HG02852 (cell line): ENCODE measurements around the gene MAPKAPK3.
"Not testable (repeated sequence)": the region's sequence is repeated elsewhere in the genome, so short reads cannot be mapped to it uniquely, and the experiment has no call there.

Source experiments
- ATAC-seq: cut with Tn5 transposase; IDR thresholded peaks from one replicate; pipeline ENCODE4 v1.9.1; 2021; ENCODE audit warnings: mild to moderate bottlenecking, moderate library complexity; ENCODE audit not compliant: unreplicated experiment

MAPKAPK3 gene

DNA sequence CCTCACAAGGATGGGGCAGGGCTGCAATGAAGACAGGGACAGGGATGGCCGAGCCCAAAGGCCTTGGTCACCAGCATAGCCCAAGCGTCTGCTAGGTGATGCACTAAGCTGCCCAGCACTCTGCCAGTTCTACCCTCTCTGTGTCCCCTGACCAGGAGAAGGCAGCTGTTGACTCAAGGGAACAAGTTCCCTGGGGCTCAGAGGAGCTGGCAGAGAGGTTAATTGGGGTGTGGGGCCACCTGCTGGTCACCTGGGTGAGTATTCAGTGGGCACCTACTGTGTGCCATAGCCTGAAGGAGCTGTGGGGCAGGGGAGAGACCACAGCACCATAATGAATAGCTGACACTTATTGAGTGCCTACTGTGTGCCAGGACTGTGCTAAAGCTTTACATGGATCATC lies 35.8 kb downstream of the MAPKAPK3 start:
- ATAC-seq = no peak

DNA sequence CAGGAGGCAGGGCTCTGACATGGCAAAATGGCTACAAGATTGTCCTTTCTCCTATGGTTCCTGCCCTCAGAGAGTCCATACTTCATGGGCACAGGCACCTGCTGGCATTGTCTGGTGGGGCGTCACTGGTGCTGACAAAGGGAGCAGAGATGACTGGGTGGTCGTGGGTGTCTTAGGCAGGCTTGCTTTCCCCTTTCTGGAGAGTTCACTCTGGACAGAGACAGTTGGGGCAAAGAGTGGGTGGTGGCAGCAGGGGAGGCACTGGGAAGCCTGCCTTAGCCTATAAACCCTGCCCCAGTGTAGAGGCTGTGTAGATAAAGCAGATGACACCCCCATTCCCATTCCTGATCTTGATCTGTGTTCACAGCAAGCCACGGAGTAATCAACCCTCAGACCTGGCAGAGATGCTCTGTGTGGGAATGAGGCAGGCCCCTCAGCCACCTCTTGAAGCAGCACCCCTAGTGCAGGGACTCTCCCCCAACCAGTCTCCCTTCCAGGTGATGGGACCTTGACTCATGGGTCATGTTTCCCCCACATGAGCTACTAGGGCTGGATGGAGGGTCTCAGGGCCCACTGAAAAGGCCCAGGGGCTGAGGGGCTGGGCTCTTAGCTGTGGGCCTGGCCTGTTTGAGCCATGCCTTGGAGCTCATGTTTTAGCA lies 37.1 kb downstream of the MAPKAPK3 start:
- no peak for ATAC-seq

DNA sequence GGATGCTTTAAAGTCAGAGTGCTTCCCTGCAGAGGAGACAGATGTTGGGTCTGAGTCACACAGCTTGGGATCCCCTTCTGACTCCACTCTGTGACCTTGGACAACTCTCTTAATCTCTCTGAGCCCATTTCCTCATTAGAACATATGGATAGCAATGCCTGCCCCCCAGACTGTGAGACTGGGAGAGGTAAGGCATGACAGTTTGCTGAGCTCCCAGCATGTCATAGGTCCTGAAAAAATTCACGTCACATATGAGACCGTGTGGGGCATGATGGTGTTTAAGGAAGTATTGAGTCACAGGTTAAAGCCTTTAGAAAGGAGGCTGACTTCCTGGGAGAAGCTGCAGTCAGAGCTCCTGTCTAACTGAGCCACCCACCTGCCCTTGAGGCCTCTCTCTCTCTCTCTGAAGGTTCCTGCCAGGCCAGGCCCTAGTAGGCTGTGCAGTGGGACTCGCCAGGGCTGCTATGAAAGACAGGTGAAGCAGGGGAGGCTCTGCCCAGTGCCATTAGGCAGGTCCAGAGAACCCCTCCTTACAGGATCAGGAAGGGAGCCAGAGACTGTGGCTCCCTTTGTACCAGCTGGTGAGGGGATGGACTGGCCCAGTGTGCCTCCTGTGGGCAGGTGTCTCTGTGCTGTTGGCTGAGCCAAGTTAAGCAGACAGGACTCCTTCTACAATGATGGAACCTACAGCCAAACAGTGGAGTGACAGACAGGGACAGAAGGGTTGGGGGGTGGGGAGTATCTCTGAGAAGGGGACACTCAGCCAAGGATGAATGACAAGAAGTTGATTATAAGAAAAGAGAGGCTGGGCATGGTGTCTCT lies 38.3 kb downstream of the MAPKAPK3 start:
- no peak for ATAC-seq

DNA sequence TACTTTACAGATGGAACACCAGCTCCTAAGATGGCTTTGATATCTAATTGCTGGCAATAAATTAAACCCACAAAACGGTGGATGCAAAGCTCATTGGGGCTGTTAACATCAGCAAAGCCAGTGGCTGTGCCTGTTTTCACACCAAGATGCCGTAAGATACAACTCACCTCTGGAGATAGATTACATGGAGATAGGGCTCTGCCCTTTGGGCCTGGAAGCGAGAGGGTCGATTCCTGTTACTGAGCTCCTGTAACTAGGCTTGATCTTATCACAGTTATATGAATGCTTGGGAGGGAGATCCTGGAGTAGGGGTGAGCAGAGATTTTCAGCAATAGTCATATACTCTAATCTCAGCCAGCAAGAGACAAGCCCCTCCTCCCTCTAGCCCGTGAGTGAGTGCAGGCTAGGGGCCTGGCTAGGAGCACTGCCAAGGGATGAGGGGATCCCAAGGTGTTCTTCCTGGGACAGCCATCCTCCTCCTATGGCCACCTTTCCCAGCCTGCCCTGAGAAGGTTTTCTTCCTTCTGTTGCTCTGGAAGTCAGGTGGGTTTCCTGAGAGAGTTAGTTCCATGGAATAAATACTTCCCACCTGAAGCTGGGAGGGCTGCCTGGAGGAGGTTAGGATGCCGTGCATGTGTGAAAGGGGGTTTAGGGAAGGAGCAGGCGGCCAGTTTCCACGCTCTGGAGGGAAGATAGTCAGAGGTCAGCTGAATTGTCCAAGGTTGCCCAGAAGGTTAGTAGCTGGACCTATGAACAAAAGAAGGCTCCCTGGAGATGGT lies 39.7 kb downstream of the MAPKAPK3 start:
- ATAC-seq = no peak

DNA sequence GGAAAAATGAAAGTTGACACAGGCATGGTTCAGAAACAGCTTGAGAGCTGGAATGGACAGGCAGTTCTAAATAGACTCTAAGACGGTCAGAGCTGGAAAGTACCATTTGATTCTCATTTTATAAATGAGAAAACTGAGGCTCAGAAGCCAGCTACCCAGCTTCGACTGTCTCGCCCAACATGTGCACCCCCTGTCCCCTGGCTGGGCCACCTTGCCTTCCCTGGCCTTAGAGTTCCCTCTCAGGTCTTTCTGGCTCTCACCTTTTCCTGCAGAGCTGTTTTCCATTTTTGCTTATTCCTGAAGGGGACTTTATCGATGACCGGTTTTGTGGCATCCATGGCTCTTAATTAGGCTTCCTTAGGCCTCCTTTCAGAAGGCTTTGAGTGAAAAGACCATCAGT lies 40.5 kb downstream of the MAPKAPK3 start:
- no peak for ATAC-seq

DNA sequence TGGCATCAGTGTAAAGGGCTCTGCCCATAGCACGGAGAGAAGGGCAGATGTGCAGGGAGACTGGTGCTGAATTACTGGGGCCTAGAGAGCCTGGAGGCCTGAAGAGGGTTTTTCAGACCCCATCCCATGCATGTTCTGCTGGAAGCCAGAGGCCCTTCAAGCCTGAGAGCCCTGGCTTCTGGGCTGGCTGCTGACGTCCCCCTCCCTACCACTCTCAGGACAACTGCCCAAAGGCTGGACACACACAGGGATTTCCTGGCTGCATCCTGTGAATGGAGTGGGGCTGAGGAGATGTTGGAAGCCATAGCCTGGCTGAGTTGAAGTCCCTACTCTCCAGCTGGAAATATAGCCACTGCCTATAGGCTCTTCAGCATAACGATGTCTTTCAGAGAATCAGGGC lies 40.9 kb downstream of the MAPKAPK3 start:
- ATAC-seq = no peak

DNA sequence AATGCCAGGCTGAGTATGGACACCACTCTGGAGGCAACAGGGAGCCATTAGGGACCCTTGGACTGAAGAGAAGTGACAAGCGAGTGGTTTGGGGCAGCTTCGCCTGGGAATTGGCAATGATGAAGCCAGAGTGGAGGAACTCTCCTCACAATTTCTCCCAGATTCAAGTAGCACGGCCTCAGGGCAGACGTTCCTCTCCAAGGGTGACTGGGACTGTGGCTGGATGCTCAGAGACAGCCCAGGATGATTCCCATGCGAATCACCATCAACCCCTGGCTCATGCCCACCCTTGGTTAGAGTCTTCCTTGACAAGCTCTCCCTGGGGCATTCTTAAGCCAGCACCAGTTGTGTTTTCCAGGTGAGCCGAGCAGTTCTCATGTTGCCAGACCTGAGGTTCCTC lies 41.5 kb downstream of the MAPKAPK3 start:
- no peak for ATAC-seq

DNA sequence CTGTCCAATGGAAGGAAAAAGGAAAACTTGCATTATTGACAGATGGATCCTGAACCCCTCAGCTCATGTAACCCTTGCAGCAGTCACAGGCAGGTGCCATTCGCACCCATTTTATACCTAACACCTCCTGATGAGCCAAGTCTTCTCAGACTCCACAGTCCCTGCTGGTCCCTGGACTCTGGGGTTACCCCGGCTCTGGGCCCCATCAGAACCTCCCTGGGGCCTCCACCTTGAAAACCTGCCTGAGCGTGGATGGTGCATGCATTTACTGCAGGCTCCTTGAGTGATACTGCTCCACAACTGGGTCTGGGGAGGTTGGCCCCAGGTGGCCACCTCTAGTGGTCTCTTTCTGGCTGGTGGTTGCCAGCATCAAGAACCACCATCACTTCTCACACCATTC lies 41.9 kb downstream of the MAPKAPK3 start:
- no peak for ATAC-seq

DNA sequence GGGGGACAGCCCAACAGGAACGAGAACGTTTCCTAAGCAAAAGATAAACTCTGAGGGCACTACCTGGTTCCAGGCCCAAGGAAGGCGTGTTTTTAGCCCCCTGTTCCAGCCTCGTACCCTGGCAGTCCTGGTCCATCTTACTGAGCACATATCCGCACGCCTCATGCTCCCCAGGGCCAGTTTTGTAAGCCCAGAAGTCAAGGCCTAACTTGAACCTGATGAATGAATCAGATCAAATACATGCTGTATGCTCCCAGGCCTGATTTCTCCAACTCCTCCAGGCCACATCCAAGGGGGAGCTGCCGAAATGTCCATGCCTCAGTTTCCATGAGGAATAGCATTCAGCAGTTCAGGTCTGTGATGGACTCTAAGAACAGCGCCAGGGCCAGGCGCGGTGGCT lies 43.4 kb downstream of the MAPKAPK3 start:
- ATAC-seq = no peak

DNA sequence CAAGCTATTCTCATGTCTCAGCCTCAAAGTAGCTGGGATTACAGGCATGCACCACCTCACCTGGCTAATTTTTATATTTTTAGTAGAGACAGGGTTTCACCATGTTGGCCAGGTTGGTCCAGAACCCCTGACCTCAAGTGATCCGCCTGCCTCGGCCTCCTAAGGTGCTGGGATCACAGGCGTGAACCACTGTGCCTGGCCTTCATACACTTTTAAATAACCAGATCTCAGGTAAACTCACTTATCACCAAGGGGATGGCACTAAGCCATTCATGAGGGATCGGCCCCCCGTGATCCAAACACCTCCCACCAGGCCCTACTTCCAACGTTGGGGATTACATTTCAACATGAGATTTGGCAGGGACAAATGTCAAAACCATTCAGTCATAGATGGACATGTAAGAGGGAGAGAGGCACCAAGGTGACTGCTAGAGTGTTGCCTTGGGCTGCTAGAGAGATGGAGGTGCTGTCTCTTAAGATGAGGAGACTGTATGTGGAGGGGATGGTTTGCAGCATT lies 44.4 kb downstream of the MAPKAPK3 start:
- no peak for ATAC-seq

DNA sequence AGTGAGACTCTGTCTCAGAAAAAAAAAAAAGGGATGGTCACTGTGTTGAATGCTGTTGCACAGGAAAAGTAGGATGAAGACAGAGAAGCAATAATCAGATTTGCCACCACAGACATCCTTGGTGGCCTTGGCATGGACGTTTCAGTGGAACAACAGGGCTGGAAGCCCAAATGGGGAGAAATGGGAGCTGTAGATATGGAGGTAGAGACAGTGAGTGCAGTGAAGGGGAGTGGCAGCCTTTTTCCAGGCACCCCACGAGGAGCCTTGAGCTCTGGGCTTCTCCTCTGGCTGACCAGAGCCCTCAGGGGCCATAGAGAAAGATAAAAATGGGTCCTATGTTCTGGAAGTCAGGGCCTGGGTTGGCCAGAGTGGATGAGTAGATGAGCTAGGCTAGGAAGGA lies 45.5 kb downstream of the MAPKAPK3 start:
- ATAC-seq = no peak

DNA sequence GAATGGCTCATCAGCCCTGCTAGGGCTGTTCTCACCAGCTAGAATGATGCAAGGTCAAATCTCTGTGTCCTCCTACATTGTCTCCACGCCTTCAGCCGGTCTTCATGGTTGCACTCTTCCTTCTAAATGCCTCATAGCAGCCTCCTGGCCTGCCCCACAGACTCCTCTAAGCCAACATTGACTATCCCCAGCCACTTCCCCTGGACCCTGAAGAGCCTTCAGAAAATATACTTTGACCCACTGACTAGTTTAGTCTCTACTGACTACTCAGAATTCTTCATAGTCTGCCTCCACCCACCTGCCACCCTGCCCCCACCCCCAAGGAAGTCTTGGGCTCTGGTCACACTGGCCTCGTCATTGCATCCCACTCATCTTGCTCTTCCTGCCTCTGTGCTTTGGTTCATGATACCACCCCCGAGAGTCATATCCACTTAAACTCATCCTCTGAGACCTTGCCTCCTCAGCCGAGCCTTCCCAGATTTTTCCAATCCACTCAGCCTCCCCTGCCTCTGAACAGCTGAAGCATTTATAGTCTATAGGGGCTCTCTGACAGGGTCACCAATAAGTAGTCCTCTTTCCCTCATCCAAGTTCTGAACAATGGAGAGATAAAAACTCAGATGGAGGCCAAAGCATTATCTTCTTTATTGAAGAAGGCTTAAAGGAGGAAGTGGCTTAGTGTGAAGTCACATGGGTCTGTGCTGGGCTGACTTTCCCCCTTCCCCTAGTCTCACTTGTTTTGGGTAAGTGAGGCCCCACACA lies 48.3 kb downstream of the MAPKAPK3 start:
- no peak for ATAC-seq

DNA sequence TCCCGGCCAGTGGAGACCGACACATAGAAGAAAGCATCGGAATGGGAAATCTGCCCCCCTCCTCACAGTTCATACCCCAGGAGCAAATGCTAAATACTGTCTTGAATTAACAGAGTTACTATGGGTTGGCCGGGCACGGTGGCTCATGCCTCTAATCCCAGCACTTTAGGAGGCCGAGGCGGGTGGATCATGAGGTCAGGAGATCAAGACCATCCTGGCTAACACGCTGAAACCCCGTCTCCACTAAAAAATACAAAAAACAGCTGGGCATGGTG lies 48.8 kb downstream of the MAPKAPK3 start:
- not testable (repeated sequence) for ATAC-seq

DNA sequence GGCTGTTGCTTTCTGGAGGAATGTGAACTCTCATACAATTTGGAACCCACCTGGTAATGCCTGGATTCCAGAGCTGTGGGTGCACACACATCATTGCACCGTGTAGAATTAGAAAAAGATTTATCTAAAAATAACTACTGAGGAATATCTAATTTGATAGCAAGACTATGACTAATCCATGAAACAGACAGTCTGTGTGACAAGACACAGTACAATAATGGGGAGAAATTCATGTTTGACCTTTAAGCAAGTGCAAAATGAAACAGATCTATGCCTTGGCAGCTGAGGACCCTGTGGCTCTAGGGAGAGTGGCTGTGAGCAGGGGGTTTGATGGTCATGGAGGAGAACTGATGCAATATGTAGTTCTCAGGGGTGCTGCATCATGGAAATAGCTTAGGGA lies 49.9 kb downstream of the MAPKAPK3 start:
- no peak for ATAC-seq

DNA sequence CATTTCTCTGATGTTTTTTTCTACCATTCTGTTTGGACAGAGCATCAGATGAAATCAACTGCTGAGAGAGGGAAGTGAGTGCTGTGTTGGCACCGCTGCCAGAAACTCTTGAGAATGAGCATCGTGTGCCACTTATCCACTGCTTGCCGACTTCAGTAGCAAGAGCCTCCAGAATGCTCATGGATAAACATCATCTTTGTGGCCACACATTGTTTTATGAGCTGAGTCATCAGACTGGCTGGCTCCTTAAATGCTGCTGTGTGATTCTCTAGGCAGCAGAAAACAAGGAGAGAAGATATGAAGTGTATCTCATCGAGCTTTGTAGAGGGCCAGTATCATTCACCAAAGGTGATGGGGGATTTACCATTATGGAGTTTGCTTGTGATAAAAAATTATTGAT lies 54.4 kb downstream of the MAPKAPK3 start:
- ATAC-seq = no peak

DNA sequence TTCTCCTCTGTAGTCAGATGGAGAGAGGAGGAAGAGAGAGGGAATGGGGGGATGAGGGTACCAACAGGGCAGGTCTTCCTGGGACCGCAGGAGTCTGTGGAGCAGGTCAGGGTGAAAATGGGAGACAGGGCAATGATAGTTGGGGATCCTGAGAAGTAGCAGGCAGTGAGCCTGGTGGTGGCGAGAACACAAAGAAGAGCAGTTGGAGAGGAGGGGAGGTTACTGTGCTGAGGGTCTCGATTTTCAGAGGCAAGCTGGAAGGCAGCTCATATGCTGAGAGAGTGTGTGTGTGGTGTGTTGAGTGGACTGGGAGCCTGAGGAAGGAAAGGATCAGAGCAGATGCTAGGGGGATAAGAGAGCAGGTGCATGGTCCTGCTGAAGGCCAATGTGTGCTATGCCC lies 55.7 kb downstream of the MAPKAPK3 start:
- no peak for ATAC-seq

DNA sequence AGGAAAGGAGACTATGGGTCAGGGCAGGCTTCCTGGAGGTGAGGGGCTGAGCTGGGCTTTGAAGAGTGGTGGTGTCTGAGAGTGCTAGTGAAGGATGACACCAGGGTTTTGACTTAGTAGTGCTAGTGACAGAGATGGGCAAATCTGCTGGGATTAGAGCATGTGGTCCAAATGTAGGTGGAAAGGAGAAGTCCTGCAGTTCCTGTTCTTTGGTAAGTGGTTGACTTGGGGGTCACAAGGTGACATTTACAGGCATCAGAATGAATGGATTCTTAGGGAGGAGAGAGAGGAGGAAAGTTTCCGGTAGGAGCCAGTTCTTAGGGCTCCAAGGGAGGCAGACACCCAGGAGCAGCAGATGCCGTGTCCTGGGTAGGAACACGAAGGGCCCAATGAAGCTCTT lies 57.0 kb downstream of the MAPKAPK3 start:
- no peak for ATAC-seq

DNA sequence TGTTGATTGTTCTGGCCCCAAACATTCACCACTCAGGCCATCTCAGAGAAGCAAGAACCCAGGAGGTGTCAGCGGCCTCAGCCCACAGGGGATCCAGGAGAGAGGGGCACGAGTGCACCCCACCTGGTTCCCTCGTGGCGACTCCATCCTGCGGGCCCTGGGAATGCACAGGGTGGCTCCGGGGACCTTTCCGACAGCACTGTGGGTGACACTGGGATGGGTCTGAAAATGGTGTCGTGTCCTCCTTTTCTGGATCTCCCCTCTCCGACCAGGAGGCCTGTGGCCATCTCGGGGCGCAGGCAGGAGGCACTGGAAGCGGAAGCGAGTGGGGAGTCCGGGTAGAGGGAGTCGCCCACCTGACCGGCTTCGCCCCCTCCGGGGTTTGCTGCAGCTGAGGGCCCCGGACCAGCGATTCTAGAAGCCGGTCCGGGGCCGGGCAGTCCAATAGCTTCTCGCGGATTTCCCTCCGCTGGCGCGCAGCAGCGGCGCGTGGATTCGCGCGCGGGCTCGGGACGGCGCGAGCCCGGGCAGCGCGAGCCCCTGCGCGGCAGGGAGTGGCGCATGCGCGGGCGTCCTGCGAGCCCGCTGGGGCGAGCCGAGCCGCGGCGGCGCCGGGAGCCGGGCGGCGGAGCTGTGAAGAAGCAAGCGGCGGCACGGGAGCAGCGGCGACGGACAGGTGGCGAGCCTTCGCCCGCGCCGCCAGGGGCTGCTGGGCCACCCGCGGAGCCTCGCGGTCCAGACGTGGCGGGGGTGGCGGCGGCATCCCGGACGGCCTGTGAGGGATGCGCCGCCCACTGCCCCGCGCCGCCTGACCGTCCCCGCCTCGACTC lies 57.6 kb downstream of the MAPKAPK3 start, which contains the start of gene DOCK3:
TSS of gene DOCK3 (plus strand) at position 579 of the 830 bp plus-strand sequence. CDS start 337 bp downstream, outside the sequence.
- peak; percentile 65 for ATAC-seq

DNA sequence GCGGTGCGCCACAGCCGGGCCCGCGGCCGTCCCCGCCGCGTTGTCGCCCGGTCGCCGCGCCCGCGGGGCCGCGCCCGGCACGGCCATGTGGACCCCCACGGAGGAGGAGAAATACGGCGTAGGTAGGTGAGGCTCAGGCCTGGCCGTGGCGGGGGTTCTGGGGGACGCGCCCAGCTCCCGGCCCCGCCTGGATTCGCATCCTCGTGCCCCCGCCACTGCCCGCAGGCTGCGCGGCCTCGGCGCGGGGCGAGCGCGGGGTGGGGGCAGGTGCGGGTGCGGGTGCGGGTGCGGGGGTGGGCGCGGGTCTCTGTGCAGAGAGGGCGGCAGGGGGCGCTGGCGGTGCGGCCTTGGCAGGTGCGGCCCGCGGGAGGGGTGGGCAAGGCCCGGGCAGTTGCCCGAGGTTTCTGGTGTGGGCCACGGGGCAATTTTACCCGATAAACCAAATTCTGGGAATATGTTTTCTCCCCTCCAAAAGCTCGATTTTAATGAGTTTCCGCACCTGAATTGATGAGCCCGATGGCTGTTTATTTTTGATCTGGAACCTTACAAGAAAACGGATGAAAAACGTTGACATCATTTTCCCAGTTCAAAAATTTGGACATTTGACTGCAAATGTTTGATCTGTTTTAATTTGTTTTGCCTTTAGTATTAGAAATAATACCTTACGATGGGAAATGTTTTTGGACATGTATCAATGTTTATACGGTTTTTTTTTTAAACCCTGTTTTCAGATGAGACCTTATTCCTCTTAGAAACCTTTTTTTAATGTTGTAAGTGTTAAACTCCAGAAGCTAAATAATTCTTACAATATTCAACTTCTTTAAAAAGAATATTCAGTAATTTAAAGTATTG lies 58.5 kb downstream of the MAPKAPK3 start:
- ATAC-seq = peak; percentile 20
